ENCODE measurements around the gene LRRC18. TPM values are rescaled to one million over a fixed set of nuclear protein-coding genes. Genes with fewer than 3 reads are reported as not detected.

The LRRC18 gene
- polyA plus RNA-seq, 3 donors = 0.16 to 0.22 (median 0.17) TPM

DNA sequence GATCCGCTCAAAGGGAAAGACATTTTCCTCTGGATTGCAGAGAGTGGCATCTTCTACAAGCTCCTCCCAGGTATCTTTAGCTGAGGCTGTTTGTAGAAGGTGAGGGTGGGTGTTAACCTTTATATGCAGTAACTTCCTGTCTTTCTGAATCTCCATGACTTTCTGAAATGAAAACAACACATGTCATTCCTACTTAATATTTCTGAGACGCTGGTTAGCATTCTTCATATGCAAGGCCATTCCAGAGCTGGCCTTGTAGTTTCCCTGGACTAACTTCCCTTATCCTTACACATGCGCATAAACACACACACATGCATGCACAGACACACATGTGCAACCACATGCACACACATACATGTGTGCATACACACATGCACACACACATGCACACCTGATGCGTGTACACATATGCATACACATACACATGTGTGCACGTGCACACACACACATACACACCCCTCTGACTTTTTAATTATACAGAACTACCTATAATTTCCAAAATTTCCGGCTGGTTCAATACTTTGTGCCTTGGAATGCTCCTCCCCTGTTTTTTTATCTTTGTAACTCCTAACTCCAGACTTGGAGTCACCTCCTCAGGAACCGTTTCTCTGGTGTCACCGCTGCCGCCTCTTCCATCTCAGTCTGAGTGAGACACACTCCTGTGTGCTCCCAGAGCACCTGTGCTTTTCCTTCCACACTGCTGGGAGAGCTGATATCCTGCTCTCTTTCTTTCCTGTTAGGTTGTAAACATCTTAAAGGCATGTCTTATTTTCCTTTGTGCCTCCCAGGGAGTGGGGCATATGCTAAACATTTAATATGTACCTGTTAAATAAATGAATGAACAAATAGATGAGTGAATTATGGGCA is 55.2 kb downstream of the LRRC18 start:
- DNase-seq (ENCODE audit: low read depth in 3 of 3, low spot score in 2 of 3) = no peak

DNA sequence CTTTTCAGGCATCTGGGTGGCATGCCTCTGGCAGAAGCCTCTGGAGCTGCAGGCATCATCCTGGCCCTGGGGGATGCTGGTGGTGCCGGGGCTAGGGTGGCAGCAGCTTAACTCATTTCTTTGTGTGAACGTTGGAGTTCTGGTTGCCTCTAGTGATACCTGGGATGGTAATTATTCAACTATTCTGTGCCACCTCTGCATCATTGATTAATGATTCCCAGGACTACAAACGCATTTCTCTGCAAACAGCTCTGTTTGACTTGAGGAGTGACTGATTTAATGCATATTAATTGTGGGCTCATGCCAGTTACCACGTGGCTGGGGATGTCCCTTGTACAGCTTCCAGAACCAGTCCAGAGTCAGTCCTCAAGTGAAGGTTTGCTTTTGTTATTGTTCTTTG is 55.9 kb downstream of the LRRC18 start:
- DNase-seq (ENCODE audit: low read depth in 3 of 3, low spot score in 2 of 3) = no peak

DNA sequence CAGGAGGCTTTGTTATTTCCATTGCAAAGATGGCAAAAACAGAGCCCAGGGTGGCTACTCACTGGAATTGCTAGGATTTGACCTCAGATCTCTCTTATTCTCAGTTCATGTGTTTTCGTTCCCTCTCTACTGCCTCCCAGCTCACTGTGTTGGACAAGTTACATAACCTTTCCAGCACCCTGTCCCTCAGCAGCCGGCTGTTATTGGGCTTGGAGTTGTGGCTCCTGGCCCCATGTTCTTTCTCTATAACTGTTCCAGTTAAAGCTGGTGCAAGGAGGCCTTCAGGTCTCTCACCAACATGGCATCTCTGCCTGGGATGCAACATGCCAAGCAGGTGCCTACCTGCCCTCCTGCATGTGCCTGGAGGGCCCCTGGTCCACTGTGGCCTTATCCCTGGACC is 56.8 kb downstream of the LRRC18 start:
- no peak for DNase-seq (ENCODE audit: low read depth in 3 of 3, low spot score in 2 of 3)

DNA sequence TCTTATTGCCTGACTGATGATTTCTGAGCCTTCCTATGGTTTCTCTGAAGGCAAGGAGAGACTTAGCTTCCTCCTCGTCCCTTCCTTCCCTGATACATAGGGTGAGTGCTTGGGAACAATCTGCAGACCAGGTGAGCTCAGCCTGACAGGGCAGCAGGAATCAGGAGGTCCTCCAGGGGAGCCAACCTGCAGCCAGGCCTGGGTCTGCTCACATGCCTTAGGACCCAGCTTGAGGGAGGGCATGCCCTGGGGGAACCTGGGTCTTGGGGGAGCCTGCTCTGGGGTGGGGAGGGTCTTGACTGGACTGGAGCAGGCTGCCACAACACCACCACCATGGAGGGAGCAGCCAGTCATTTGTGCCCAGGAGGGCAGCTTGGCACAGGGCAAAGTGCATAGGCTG is 57.7 kb downstream of the LRRC18 start:
- DNase-seq (ENCODE audit: low read depth in 3 of 3, low spot score in 2 of 3) = no peak

DNA sequence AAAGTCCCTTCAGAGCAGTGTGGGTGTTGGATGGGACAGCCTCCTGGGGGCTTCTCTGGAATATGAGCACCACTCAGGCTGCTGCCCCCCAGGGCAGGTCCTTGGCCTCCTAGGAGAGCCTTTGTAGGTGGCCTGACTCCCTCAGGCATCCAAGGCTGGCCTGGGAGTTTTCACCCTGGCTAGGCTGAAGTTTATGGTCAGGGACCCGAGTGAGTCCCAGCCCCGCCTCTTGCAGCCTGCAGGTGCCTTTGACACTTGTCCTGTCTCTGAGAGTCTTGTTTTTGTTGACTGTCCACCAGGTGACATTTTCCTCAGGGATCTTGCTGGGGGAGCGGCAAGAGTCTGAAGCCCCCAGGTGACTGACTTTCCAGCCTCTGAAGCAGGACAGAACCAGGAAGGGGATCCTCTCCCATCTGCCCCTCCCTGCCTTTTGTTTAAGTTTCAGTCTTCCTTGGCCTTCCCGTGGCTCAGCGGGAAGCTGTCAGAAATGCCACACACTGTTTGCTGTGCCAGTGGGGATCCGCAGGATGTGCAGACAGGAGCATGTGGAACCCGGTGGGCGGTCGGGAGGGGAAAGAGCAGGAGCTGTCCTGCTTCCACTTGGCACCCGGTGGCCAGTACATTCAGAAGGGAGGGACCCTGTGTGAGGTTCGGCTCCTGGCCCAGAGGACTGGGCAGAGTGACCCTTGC is 59.5 kb downstream of the LRRC18 start:
- DNase-seq (ENCODE audit: low read depth in 3 of 3, low spot score in 2 of 3) = no peak

DNA sequence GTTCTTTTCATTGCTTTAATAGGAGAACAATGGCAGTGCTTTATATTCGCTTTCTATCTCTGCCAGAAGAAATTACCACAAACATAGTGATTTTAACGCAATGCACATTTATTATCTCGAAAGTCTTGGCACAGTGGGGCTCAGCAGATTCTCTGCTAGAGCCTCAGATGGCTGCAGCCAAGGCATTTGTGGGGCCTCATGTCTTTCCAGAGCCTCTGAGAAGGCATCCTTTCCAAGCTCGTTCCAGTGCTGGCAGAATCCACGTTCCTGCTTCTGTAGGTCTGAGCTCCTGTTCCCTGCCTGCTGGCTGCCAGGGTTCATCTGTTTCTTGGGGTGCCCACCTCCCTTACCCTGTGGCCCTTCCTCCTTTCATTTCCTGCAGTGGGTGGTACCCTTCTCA is 60.2 kb downstream of the LRRC18 start:
- DNase-seq (ENCODE audit: low read depth in 3 of 3, low spot score in 2 of 3) = no peak

DNA sequence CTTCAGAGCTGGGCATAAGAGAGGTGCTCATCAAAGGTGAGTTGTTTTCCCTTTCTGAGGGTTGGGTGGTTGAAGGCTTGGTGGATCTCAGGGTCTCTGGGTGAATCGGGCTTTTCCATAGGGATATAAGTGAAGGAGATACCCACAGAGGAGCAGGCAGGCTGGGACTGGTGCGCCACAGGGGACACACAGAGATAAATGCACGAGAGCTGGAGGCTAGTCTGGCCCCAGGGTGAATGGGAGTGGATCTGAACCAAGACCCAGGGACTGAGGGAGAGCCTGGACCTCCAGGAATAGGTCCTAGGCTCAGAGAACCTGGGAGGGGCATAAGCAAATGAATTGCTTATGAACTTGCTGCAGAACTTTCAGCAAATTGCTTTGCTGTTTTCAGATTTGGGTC is 61.5 kb downstream of the LRRC18 start:
- DNase-seq (ENCODE audit: low read depth in 3 of 3, low spot score in 2 of 3) = no peak

DNA sequence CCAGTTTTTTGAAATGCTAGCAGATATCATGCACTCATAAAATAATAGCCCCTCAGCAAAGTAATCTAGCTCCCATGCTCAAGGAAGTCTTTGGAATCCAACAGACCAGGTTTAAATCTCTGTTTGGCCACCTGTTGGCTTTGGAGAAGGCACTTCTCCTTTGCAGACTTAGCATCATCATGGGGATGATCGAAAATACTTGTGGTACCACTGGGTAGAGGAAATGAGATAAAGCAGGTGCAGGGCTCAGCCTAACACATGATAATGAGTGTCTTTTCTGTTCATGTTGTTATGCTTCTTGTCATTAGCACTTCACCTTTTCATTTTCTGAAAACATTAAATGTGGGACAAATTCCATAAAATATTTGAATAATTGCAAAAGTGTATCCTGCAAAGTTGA is 67.4 kb downstream of the LRRC18 start:
- DNase-seq (ENCODE audit: low read depth in 3 of 3, low spot score in 2 of 3) = no peak

Other genes starting within 250 kb of the LRRC18 start
- gene VSTM4, start 175.7 kb upstream of the LRRC18 start, polyA plus RNA-seq (ENCODE audit: insufficient read length in 3 of 3) = 10 to 100 TPM; 13.4 to 16.6 (median 15.9) TPM
- gene FAM170B, start 194.2 kb upstream of the LRRC18 start, polyA plus RNA-seq (ENCODE audit: insufficient read length in 3 of 3) = not detected
- gene TMEM273, start 248.6 kb upstream of the LRRC18 start, polyA plus RNA-seq (ENCODE audit: insufficient read length in 3 of 3) = 1 to 10 TPM; 2.2 to 3.3 (median 2.8) TPM

Measured in right renal cortex interstitium (tissue), 3 donors.